GM18511 (cell line): Measurements from ENCODE around the gene UGT1A8.

Experiments used
- ATAC-seq: cut with Tn5 transposase; IDR thresholded peaks from one replicate; pipeline ENCODE4 v1.9.1; 2021; ENCODE audit warnings: mild to moderate bottlenecking, moderate library complexity; ENCODE audit not compliant: unreplicated experiment

The UGT1A8 gene

DNA sequence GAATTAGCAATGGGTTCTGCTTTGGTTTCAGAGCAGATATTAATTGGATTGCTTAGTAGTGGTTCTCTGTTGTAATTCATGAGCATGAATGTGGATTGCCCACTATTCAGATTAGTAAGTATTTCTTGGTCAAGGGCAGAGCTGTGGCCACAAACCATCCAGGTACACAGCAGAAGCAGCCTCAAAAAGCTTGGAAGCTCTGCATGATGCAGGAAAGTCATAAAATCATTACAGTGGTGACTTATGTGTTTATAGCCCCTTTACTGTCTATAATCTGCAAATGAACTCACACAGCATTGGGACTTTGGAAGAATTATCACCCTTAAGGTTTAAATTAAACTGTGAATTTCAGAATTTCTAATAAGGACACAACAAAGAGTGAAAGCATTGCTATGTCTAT, 140.7 kb downstream of the UGT1A8 start:
- no peak for ATAC-seq

DNA sequence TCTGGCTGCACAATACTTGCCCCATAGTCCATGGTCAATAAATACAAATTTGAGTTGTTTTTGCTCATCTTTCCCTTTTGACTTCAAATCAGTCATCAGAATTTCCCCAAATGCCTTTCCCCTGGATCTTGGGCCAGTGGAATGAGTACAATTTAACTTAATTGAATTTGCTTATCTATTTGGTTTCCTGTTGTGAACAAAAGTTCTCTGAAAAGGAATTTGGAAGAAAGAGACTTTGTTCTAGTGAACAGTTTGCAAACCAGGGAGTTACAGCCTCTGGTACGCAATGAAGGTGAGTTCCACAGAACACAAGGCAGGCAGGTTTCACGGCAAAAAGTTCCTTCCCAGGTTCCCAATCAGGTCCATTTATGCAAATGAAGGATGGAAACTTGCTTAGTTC, 141.4 kb downstream of the UGT1A8 start:
- ATAC-seq = no peak

GRCh38 chr2:233760043-233760442, 142.6 kb downstream of the UGT1A8 start, which contains the start of gene UGT1A1:
UGT1A1 (plus strand) TSS chr2:233760270; CDS start chr2:233760288, 18 bp downstream.
- ATAC-seq = no peak

- ATAC-seq = no peak
Measured at GRCh38 chr2:233761040-233761769, 143.8 kb downstream of the UGT1A8 start.

DNA sequence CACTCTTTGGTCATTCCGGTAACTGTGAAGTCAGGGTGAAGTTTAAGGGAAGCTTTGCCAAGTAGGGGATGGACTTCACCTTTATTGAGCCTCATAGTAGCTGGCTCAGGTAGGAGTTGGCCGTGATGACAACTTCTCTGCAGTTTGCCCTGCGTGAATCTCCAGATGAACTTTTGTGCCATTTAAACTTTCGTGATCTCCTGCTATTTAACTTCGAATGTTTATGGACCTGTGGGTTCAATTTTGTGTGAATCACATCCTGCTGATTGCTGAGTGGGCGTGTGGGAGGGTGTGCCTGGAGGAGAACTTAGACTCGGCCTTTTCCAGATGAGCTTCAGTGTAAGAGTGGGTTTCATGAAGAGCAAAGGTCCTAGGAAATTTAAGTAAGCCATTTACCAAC, 146.8 kb downstream of the UGT1A8 start:
- ATAC-seq = no peak

GRCh38 chr2:233764761-233765160, 147.3 kb downstream of the UGT1A8 start:
- ATAC-seq = no peak

DNA sequence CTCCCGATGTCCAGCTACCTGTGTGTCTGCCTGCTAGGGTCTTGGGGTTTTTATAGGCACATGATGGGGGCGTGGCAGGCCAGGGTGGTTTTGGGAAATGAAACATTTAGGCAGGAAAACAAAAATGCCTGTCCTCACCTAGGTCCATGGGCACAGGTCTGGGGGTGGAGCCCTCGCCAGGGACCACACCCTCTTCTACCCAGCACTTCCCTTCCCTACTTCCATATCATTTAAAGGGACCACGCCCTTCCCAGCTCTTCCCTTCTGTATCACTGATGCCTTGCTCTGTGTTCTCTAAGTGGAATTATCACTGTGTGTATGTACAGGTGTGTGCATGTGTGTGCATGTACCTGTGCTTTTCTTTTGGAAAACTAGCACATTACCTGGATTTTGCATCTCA, 149.0 kb downstream of the UGT1A8 start:
- ATAC-seq = no peak

- no peak for ATAC-seq
Measured at GRCh38 chr2:233768076-233768475, 150.6 kb downstream of the UGT1A8 start.

GRCh38 chr2:233769260-233769659, 151.8 kb downstream of the UGT1A8 start:
- no peak for ATAC-seq

GRCh38 chr2:233772153-233772552, 154.7 kb downstream of the UGT1A8 start:
- no peak for ATAC-seq

- ATAC-seq = no peak
Measured at GRCh38 chr2:233772583-233772982, 155.2 kb downstream of the UGT1A8 start.

- no peak for ATAC-seq
Measured at GRCh38 chr2:233773854-233774253, 156.4 kb downstream of the UGT1A8 start.

DNA sequence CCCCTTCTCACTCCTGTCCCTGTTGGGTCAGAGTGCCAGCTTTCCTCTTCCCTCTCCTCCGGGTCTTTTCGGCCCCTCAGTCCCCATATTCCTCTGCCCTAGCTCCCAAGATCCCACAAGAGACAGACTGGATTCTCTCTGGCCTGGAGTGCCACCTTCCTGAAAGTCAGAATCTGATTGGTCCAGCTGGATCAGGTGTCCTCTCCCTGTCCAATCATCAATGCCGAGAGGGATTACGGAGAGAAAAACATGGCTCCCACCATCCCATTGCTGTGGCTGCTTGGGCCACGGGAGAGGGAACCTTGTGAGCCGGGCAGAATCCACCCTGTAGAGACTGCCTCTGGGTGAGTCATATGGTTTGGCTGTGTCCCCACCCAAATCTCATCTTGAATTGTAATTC, 158.0 kb downstream of the UGT1A8 start:
- no peak for ATAC-seq

DNA sequence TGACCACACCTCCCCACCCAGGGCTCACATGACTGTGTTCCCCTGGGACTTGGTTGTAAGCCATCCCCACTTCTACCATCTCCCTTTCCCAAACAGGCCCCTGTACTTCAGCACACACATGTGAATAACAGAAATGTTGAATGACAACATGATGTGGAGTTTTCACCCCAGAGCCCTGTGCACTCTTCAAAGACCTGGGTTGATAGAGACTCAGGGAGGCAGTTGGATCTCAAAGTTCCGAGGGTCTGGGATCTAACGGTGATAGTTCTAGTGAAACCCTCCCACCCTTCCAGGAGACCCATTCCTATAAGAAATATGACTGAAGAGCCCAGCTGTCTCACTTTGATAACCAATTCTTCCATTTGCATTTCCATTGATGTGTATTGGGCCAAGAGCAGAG, 160.6 kb downstream of the UGT1A8 start, which contains the start of gene MROH2A:
TSS of gene MROH2A (plus strand) at position 301 of the 400 bp plus-strand sequence. CDS start 1,029 bp downstream, outside the sequence.
- ATAC-seq = no peak

GRCh38 chr2:233779722-233780121, 162.3 kb downstream of the UGT1A8 start:
- ATAC-seq = no peak

- ATAC-seq = no peak
Measured at GRCh38 chr2:233780771-233781170, 163.3 kb downstream of the UGT1A8 start.

DNA sequence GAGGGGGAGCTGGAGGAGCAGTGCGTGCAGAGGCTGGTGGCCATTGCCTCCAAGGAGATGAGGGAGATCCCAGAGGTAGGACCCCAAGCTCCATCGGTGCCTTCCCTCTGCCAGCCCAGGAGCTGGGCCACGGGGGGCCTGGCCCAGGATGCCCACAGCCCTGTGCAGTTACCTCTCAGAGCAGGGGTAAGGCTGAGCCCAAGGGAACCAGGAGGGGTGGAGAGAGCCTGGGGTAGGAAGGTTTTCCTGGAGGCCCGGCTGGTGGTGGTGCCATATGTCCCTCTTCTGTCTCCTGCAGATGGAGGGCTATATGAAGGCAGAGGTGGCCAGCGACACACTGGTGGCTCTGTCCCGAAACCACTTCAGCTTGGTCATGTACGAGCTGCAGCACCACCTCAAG, 172.1 kb downstream of the UGT1A8 start:
- no peak for ATAC-seq

GRCh38 chr2:233791151-233791882, 173.9 kb downstream of the UGT1A8 start:
- ATAC-seq = no peak

DNA sequence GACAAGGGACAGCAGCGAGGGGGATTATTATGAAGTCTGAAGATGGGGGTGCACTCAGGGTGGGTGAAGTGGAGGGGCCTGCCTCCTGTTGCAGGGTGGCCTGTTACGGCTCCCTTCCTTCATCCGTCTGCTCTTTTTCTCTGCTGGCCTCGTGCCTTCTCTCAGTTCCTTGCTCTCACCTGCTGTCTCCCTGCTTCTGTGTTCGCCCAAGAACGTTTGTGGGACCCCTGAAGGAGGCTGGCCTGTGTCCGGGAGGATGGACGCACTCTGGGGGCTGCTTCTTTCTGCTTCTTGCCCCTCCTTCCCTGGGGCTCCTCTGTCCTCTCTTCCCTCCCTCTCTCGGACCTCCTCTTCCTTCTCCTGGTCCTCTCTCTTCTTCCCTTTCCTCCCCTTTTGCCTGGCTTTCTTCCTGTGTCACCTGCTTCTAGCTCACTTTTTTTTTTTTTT, 174.5 kb downstream of the UGT1A8 start:
- no peak for ATAC-seq

DNA sequence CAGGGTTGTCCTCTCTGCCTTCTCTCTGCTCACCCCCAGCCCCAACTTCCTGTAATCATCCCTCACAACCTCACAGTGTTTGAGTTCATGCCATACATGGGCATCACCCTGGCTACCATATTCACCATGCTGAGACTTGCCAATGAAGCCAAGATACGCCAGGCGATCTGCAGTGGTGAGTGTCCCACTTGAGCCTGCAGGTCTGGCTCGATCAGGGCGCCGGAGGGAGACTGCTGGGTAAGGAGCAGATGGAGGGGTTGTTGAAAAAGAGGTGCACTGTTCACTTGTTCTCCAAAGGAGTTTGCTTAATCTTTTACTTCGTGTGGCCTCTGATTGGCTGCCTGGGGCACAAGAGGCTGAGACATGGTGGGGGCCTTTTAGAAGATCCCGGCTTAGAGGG, 175.3 kb downstream of the UGT1A8 start:
- ATAC-seq = no peak

DNA sequence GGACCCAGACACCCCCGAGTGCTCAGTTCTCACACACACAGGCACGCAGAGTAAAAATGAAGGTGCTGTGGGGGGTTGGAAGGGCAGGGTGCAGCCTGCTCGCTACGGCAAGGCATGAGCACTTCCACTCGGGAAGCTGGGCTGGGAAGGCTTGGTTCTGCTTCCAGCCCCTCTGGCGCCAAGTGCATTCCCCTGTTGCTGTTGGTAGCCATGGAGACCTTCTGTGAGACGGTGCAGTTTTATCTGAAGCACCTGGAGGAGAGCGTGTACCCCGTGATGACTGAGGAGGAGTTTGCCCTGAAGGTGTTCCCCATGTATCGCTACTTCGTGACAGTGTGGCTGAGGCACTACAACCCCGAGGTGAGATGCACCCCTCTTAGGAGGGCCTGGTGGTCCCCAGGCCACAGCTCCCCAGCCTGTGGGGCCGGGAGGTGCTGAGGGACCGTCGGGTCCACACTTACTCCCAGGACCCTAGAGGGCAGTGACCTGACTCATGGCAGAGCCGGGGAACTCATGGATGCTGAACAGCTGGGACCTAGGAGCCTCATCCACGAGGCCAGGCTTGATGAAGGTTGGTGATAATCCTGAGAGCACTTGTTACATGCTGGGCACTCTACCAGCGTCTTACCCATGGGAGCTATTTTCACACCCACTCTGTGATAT, 176.2 kb downstream of the UGT1A8 start:
- no peak for ATAC-seq
